Gastroesophageal sphincter (tissue), 4 donors: ENCODE data around the gene C8G. TPM values are rescaled to one million over a fixed set of nuclear protein-coding genes. Genes with fewer than 3 reads are reported as not detected.

Experiments
- ATAC-seq: fragments of 150-250 bp; one replicate; pipeline ENCODE4 v1.9.1; 2016; ENCODE audit warnings: mild to moderate bottlenecking, moderate library complexity
- H3K27ac ChIP-seq, 4 donors: fragments of 200-600 bp; sonication (generic) in 3 of 4; 1 replicate in 3 of 4; 2 replicates in 1 of 4; pipeline ENCODE4 v1.5.1; 2016 to 2019
- H3K27me3 ChIP-seq: fragments of 200-600 bp; sonication (generic); one replicate; pipeline ENCODE4 v1.5.1; 2019
- H3K36me3 ChIP-seq, 2 donors: fragments of 200-600 bp; sonication (generic); one replicate each; pipeline ENCODE4 v1.5.1; 2019; ENCODE audit warnings: control low read depth in 1 of 2
- H3K4me1 ChIP-seq, 3 donors: fragments of 200-600 bp; sonication (generic); 1 replicate in 2 of 3; 2 replicates in 1 of 3; pipeline ENCODE4 v1.5.1; 2016 to 2019; ENCODE audit warnings: control low read depth in 2 of 3
- H3K4me3 ChIP-seq, 2 donors: fragments of 200-600 bp; sonication (generic); one replicate each; pipeline ENCODE4 v1.5.1; 2019; ENCODE audit warnings: mild to moderate bottlenecking in 1 of 2, moderate library complexity in 1 of 2
- H3K9me3 ChIP-seq, 3 donors: fragments of 200-600 bp; sonication (generic); one replicate each; pipeline ENCODE4 v1.5.1; 2017 to 2019; ENCODE audit warnings: control low read depth in 2 of 3
- CTCF ChIP-seq, 4 experiments: fragments of 200-600 bp in 2 of 4; fragments of 450-650 bp in 2 of 4; sonication (generic) in 1 of 4; IDR thresholded peaks; one replicate each; pipeline ENCODE4 v1.5.1; 2017 to 2019; ENCODE audit warnings: antibody characterized with exemption in 4 of 4, mild to moderate bottlenecking in 2 of 4, moderate library complexity in 2 of 4
- EP300 ChIP-seq: sonication (generic); formaldehyde crosslinking; IDR thresholded peaks from one replicate; pipeline ENCODE4 v1.6.1; 2017; ENCODE audit warnings: antibody characterized with exemption, mild to moderate bottlenecking
- POLR2A ChIP-seq, 2 donors: fragments of 450-650 bp; IDR thresholded peaks; one replicate each; pipeline ENCODE4 v1.6.1; 2017; ENCODE audit warnings: antibody characterized with exemption in 2 of 2, mild to moderate bottlenecking in 2 of 2, moderate library complexity in 1 of 2
- POLR2AphosphoS5 ChIP-seq: sonication (generic); formaldehyde crosslinking; IDR thresholded peaks from one replicate; pipeline ENCODE4 v1.6.1; 2017; ENCODE audit warnings: antibody characterized with exemption
- WGBS, 2 donors: methylation state at CpG; one replicate each; pipeline ENCODE4 v1.1.5; 2018; ENCODE audit warnings: low coverage in 1 of 2; 5-methylcytosine and 5-hydroxymethylcytosine counted together
- total RNA-seq, 4 donors: library from RNA; depleted of rRNA; stranded (reverse); fragments of >200 nt; gene quantifications; one replicate each; pipeline ENCODE4 v1.1.0, GENCODE V29; 2016

The C8G gene
- total RNA-seq, 4 donors from 2014 or later = not detected

- H3K27me3 ChIP-seq = peaks cover 12% of the 10 kb centered on the region
- no peak for TF ChIP-seq POLR2AphosphoS5
- no peak for TF ChIP-seq POLR2A (IDR thresholded peaks at IDR 0.05)
- TF ChIP-seq EP300 = no peak
- TF ChIP-seq CTCF (IDR thresholded peaks at IDR 0.05) = no peak
- H3K4me3 ChIP-seq = no peak overlapping the region
- 94 to 99% methylated on average over 3 of the region's 4 CpGs for whole genome bisulfite sequencing, 2 donors
- H3K9me3 ChIP-seq = no peaks in the 10 kb centered on the region
- no peak overlapping the region for H3K27ac ChIP-seq
- H3K4me1 ChIP-seq = peaks cover 0 to 2% (median 0%) of the 10 kb centered on the region in 3 donors
- H3K36me3 ChIP-seq = no peaks in the 10 kb centered on the region
- no peak for ATAC-seq
Observed at GRCh38 chr9:136956604-136957003, 11.6 kb downstream of the C8G start.

GRCh38 chr9:136957461-136957860 is 12.4 kb downstream of the C8G start:
- Histone ChIP-seq H3K9me3 (no peaks in the 10 kb centered on the region), H3K27ac (no peak overlapping the region), H3K36me3 (no peaks in the 10 kb centered on the region), H3K4me3 (no peak overlapping the region), H3K27me3 (peaks cover 12% of the 10 kb centered on the region), H3K4me1 (peaks cover 0 to 3% (median 0%) of the 10 kb centered on the region in 3 donors)
- no peak for ATAC-seq
- WGBS, 2 donors = 60 to 71% methylated on average over 1 of the region's 1 CpG
- TF ChIP-seq EP300 = no peak
- TF ChIP-seq CTCF (IDR thresholded peaks at IDR 0.05) = no peak
- no peak for TF ChIP-seq POLR2AphosphoS5
- no peak for TF ChIP-seq POLR2A (IDR thresholded peaks at IDR 0.05)

- TF ChIP-seq CTCF (IDR thresholded peaks at IDR 0.05) (no peak), POLR2A (IDR thresholded peaks at IDR 0.05) (no peak), POLR2AphosphoS5 (no peak), EP300 (no peak)
- Histone ChIP-seq H3K9me3 (no peaks in the 10 kb centered on the region), H3K27ac (no peak overlapping the region), H3K27me3 (peaks cover 12% of the 10 kb centered on the region), H3K4me3 (no peak overlapping the region), H3K36me3 (no peaks in the 10 kb centered on the region), H3K4me1 (peaks cover 0 to 3% (median 0%) of the 10 kb centered on the region in 3 donors)
- no peak for ATAC-seq
- WGBS, 2 donors = 92% methylated on average over 2 of the region's 6 CpGs; no CpG with 5 or more reads in 1 of the 2 donors
Observed at GRCh38 chr9:136957901-136958300, 12.9 kb downstream of the C8G start.

- no peaks in the 10 kb centered on the region for H3K36me3 ChIP-seq
- no peaks in the 10 kb centered on the region for H3K9me3 ChIP-seq
- H3K27me3 ChIP-seq = peaks cover 12% of the 10 kb centered on the region
- H3K4me1 ChIP-seq = peaks cover 0 to 3% (median 0%) of the 10 kb centered on the region in 3 donors
- H3K27ac ChIP-seq = no peak overlapping the region
- H3K4me3 ChIP-seq = no peak overlapping the region
- TF ChIP-seq POLR2AphosphoS5 = no peak
- TF ChIP-seq CTCF (IDR thresholded peaks at IDR 0.05) = no peak
- TF ChIP-seq EP300 = no peak
- no peak for TF ChIP-seq POLR2A (IDR thresholded peaks at IDR 0.05)
- no peak for ATAC-seq
- WGBS, 2 donors = 91% methylated on average over 5 of the region's 7 CpGs; no CpG with 5 or more reads in 1 of the 2 donors
Observed at GRCh38 chr9:136958473-136958872, 13.4 kb downstream of the C8G start.

- no peak overlapping the region for H3K27ac ChIP-seq
- H3K36me3 ChIP-seq = no peaks in the 10 kb centered on the region
- no peak for ATAC-seq
- no peak for TF ChIP-seq CTCF (IDR thresholded peaks at IDR 0.05)
- TF ChIP-seq EP300 = no peak
- TF ChIP-seq POLR2AphosphoS5 = no peak
- no peak for TF ChIP-seq POLR2A (IDR thresholded peaks at IDR 0.05)
- H3K27me3 ChIP-seq = peaks cover 12% of the 10 kb centered on the region
- no peak overlapping the region for H3K4me3 ChIP-seq
- H3K4me1 ChIP-seq = peaks cover 0 to 3% (median 0%) of the 10 kb centered on the region in 3 donors
- WGBS, 2 donors = 60 to 100% methylated on average over 2 to 4 of the region's 28 CpGs
- H3K9me3 ChIP-seq = no peaks in the 10 kb centered on the region
Observed at GRCh38 chr9:136958898-136959850, 14.1 kb downstream of the C8G start.
